GM21786 (cell line): ENCODE results near the gene ULK3.
"Not testable (repeated sequence)": the region's sequence is repeated elsewhere in the genome, so short reads cannot be mapped to it uniquely, and the experiment has no call there.

Experiments
- ATAC-seq: cut with Tn5 transposase; IDR thresholded peaks from one replicate; pipeline ENCODE4 v1.9.1; 2021; ENCODE audit not compliant: unreplicated experiment

ULK3 gene

GRCh38 chr15:74842581-74843444 lies at the start of gene ULK3:
Gene ULK3, minus strand, starts transcription at chr15:74843156. Its CDS starts 51 bp downstream, at chr15:74843105.
- peak; percentile 66 for ATAC-seq

- no peak for ATAC-seq
These were observed 49.4 kb upstream of the ULK3 start for GRCh38 chr15:74892313-74892712.

GRCh38 chr15:74891469-74891868 lies 48.5 kb upstream of the ULK3 start:
- ATAC-seq, result no peak

- no peak for ATAC-seq
These were observed 47.7 kb upstream of the ULK3 start for GRCh38 chr15:74890665-74890960.

- peak; percentile 87 for ATAC-seq
These were observed 47.1 kb upstream of the ULK3 start, which contains the start of gene MPI for GRCh38 chr15:74889883-74890664. Gene MPI, plus strand, starts transcription at chr15:74890042. Its CDS starts 32 bp downstream, at chr15:74890074.

- ATAC-seq, result no peak
These were observed 46.5 kb upstream of the ULK3 start for GRCh38 chr15:74889390-74889882.

- no peak for ATAC-seq
These were observed 45.8 kb upstream of the ULK3 start for GRCh38 chr15:74888716-74889115.

DNA sequence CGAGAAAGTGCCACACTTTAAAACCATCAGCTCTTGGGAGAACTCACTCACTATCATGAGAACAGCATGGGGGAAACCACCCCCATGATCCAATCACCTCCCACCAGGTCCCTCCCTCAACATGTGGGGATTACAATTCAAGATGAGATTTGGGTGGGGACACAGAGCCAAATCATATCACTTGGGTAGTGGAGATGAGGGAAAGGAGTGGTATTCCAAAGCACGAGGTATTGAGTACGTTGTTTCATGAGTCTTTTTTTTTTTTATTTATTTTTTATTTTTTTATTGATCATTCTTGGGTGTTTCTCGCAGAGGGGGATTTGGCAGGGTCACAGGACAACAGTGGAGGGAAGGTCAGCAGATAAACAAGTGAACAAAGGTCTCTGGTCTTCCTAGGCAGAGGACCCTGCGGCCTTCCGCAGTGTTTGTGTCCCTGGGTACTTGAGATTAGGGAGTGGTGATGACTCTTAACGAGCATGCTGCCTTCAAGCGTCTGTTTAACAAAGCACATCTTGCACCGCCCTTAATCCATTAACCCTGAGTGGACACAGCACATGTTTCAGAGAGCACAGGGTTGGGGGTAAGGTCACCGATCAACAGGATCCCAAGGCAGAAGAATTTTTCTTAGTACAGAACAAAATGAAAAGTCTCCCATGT lies 44.7 kb upstream of the ULK3 start:
- not testable (repeated sequence) for ATAC-seq

DNA sequence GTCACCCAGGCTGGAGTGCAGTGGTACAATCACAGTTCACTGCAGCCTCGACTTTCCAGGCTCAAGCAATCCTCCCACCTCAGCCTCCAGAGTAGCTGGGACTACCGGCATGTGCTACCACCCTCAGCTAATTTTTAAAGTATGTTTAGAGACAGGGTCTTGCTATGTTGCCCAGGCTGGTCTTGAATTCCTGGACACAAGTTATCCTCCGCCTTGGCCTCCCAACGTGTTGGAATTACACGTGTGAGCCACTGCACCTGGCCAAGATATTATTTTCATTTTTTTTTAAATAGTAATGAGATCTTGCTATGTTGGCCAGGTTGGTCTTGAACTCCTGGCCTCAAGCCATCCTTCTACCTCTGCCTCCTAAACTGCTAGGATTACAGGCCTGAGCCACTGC lies 42.5 kb upstream of the ULK3 start:
- no peak for ATAC-seq

DNA sequence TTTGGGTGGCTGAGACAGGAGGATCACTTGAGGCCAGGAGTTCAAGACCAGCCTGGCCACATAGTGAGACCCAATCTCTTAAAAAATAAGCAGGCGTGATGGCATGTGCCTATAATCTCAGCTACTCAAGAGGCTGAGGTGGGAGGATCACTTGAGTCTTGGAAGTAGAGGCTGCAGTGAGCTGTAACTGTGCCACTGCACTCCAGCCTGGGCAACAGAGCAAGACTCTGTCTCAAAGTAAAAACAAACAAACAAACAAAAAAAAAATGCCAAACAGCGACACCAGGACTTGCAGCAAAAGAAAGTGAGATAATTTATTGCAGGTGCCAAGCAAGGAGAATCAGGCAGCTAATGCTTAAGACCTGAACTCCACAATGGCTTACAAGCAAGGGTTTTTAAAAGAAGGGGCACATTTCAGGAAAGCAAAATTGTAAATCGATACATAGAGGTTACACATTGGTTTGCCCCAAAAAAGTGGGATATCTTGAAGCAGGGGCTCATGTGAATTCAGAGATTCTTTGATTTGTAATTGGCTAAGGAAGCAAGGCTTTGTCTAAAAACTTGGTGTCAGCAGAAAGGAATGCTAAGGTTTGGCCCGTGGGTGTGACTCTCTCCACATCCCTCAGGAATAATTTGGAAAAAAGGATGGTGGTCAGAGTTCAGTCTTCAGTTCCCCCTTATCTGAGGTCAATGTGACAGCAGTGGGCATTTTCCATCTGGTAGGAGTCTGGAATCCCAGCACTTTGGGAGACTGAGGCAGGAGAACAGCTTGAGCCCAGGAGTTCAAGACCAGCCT lies 41.7 kb upstream of the ULK3 start:
- no peak for ATAC-seq

DNA sequence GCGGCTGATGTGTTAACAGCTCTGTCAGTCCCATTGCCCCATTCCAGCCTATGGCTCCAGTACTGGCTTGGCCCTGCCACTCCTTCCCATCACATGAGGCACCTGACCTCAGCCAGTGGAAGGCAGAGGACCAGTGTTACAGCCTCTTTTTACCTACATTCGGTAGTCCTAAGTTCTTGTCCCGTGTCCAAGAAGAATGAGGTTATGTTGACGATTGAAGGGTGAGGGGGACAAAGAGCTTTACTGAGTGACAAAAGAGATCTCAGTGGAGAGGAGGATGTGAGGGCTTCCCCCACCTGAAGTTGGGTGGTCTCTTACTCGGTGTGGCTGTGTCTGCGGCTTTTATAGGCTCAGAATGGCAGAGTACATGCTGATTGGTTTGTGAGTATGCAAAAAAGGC lies 39.6 kb upstream of the ULK3 start:
- ATAC-seq, result no peak

DNA sequence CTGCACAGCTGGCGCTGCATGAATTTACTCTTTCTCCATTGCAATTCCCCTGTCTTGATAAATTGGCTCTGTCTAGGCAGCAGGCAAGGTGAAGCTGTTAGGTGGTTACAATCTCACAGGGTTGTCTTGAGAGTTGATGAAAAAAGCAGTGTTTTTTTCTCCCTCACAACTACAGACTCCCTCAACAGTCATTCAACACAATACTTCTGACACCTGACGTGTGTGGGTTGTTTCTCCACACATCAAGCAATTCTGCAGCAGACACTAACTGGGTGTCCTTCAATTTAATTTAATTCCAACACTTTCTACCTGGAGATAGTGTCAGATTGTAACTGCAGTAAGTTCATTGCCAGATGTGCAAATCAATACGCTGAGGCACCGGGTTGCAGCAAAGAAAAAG lies 35.3 kb upstream of the ULK3 start:
- ATAC-seq, result no peak

DNA sequence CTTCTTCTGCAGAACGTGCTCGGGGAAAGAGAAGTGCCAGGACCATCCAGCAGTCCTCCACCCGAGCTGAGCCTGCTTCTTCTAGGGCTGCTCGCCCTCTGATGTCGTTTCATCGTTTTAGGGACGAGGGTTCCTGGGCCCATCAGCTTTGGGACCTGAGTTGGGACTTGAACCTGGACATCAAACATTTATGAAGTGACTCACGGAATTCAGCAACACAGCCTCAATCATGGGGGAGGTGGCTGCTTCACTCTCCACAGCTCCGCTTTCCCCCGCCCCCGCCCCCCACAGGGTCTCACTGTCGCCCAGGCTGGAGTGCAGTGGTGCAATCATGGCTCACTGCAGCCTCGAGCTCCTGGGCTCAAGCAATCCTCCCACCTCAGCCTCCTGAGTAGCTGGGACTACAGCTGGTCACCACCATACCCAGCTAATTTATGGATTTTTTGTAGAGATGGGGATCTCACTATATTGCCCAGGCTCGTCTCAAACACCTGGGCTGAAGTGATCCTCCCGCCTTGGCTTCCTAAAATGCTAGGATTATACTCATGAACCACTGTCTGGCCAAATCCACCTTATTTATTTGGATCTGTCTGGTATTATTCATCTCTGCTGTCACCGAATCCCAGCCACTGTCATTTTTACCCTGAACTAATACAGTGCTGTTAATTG lies 30.9 kb upstream of the ULK3 start:
- ATAC-seq, result no peak

GRCh38 chr15:74873036-74873755 lies 30.2 kb upstream of the ULK3 start, which contains the start of gene SCAMP2:
Gene SCAMP2, minus strand, starts transcription at chr15:74873365. Its CDS starts 110 bp downstream, at chr15:74873255.
- ATAC-seq, result peak; percentile 68

GRCh38 chr15:74872702-74873035 lies 29.7 kb upstream of the ULK3 start:
- no peak for ATAC-seq

GRCh38 chr15:74870436-74871215 lies 27.7 kb upstream of the ULK3 start:
- ATAC-seq, result no peak

- ATAC-seq, result peak; percentile 64
These were observed 26.9 kb upstream of the ULK3 start for GRCh38 chr15:74869726-74870407.

GRCh38 chr15:74869372-74869725 lies 26.4 kb upstream of the ULK3 start:
- ATAC-seq, result no peak
